ENCODE data around the gene MORN4.

DNA sequence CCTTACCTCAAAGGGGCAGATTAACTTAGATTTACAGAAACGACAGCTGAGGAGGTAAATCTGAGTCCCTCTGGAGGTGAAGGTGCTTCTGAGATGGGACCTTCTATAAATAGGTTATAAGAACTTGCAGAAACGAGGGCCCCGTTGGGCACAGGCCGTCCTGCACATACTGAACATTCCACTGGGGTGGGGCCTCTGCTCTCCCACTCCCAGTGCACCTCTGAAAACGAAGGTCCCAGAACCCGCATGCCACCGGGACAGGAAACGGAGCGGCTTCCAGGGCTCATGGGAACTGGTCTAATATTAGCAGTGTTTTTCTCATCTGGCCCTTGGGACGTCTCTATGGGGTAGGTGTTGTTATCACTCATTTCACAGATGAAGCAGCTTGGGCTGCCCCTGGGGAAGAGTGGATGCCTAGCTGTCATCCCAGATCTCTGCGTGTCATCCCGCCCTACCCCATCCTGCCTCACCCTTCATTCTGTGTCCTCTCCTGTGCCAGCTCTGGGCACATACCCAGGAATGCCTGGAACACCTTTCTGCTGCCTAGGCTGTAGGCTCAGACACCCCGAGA, 24.2 kb downstream of the MORN4 start:
- TF ChIP-seq, protein P1, sequence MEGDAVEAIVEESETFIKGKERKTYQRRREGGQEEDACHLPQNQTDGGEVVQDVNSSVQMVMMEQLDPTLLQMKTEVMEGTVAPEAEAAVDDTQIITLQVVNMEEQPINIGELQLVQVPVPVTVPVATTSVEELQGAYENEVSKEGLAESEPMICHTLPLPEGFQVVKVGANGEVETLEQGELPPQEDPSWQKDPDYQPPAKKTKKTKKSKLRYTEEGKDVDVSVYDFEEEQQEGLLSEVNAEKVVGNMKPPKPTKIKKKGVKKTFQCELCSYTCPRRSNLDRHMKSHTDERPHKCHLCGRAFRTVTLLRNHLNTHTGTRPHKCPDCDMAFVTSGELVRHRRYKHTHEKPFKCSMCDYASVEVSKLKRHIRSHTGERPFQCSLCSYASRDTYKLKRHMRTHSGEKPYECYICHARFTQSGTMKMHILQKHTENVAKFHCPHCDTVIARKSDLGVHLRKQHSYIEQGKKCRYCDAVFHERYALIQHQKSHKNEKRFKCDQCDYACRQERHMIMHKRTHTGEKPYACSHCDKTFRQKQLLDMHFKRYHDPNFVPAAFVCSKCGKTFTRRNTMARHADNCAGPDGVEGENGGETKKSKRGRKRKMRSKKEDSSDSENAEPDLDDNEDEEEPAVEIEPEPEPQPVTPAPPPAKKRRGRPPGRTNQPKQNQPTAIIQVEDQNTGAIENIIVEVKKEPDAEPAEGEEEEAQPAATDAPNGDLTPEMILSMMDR (IDR thresholded peaks at IDR 0.05; ENCODE audit: low read depth, low read length, poor library complexity, severe bottlenecking), result no peak
- no peak for TF ChIP-seq EZH2phosphoT487 (IDR thresholded peaks at IDR 0.05; ENCODE audit: borderline replicate concordance, low read length)
